HepG2 (cell line): ENCODE measurements around the gene SMAP2. TPM values are rescaled to one million over a fixed set of nuclear protein-coding genes. Genes with fewer than 3 reads are reported as not detected.

Experiments
- ATAC-seq: fragments of 200-7000 bp; cut with Tn5 transposase; 3 replicates; pipeline ENCODE4 v1.9.1; 2020; ENCODE audit warnings: mild to moderate bottlenecking, moderate library complexity
- BruUV-seq: library from RNA; stranded (reverse); fragments of 400-500 nt; replicated peaks from 2 replicates; lab custom pipeline; 2021; lab: Mats Ljungman, UMichigan
- CTCF ChIA-PET: fragments of 300-600 bp; formaldehyde crosslinking; extraction: SDS; loops from one replicate; lab custom pipeline; 2021; ENCODE audit warnings: low total read pairs, inconsistent platforms, low intra/inter-chr PET ratio; lab: Yijun Ruan, JAX
- POLR2A ChIA-PET: fragments of 350-600 bp; sonication (Branson Sonifier 250); formaldehyde crosslinking; loops from one replicate; lab custom pipeline; 2020; ENCODE audit warnings: antibody characterized with exemption, inconsistent platforms; lab: Yijun Ruan, JAX
- DNase-seq: peaks from one replicate; pipeline ENCODE4 v3.0.0-alpha.2; 2015; ENCODE audit warnings: low spot score
- FAIRE-seq: peaks from 3 replicates; lab custom pipeline; 2011; peaks lifted over from hg19 to GRCh38; lab: Jason Lieb, UNC
- H2AFZ ChIP-seq: one replicate; pipeline ENCODE4 v1.6.1; 2011; ENCODE audit warnings: low read length, inconsistent platforms
- H3K27ac ChIP-seq: fragments of 300-600 bp; 3 replicates; pipeline ENCODE4 v1.8.0; 2011; ENCODE audit warnings: mixed run types, mild to moderate bottlenecking, mixed read lengths, low read length, inconsistent platforms; ENCODE audit not compliant: insufficient read depth; ENCODE audit errors: extremely low read length
- H3K27me3 ChIP-seq, 2 experiments: fragments of 200-600 bp in 1 of 2; 2 replicates in 1 of 2; 3 replicates in 1 of 2; pipeline versions ENCODE4 v1.6.0 to v1.8.0; 2011; ENCODE audit warnings: low read length in 2 of 2, mild to moderate bottlenecking in 2 of 2, moderate library complexity in 2 of 2, inconsistent platforms in 1 of 2; ENCODE audit not compliant: insufficient read depth in 2 of 2, control insufficient read depth in 1 of 2
- H3K36me3 ChIP-seq, 2 experiments: fragments of 200-600 bp in 1 of 2; replicated peaks in 1 of 2; 2 replicates in 1 of 2; 3 replicates in 1 of 2; pipeline versions ENCODE4 v1.5.1 to v1.8.0; 2011; ENCODE audit warnings: low read length in 2 of 2, inconsistent platforms in 1 of 2; ENCODE audit not compliant: insufficient read depth in 2 of 2, control insufficient read depth in 1 of 2
- H3K4me1 ChIP-seq: 2 replicates; pipeline ENCODE4 v1.5.1; 2012; ENCODE audit warnings: low read length, inconsistent platforms; ENCODE audit not compliant: insufficient read depth
- H3K4me2 ChIP-seq: 2 replicates; pipeline ENCODE4 v1.6.0; 2011; ENCODE audit warnings: low read depth, low read length, inconsistent platforms
- H3K4me3 ChIP-seq, 3 experiments: fragments of 200-600 bp in 1 of 3; sonication (generic), shearing (Covaris generic) in 1 of 3; replicated peaks in 1 of 3; 2 replicates each; pipeline ENCODE4 v1.5.1; 2011 to 2016; ENCODE audit warnings: low read length in 3 of 3, inconsistent platforms in 2 of 3, low read depth in 2 of 3, mild to moderate bottlenecking in 2 of 3, control low read depth in 1 of 3, mixed read lengths in 1 of 3; ENCODE audit not compliant: insufficient read depth in 1 of 3
- H3K79me2 ChIP-seq: one replicate; pipeline ENCODE4 v1.6.1; 2011; ENCODE audit warnings: low read length, inconsistent platforms; ENCODE audit not compliant: insufficient read depth
- H3K9ac ChIP-seq: 2 replicates; pipeline ENCODE4 v1.6.0; 2011; ENCODE audit warnings: mild to moderate bottlenecking, low read depth, low read length, inconsistent platforms; ENCODE audit not compliant: insufficient read depth
- H3K9me3 ChIP-seq: 2 replicates; pipeline ENCODE4 v1.5.1; 2012; ENCODE audit warnings: mild to moderate bottlenecking, low read length
- H4K20me1 ChIP-seq: 2 replicates; pipeline ENCODE4 v1.6.0; 2011; ENCODE audit warnings: inconsistent platforms, mild to moderate bottlenecking, low read length, moderate library complexity; ENCODE audit not compliant: insufficient read depth
- EZH2 ChIP-seq: conservative IDR thresholded peaks from 2 replicates; pipeline ENCODE4 v1.6.1; 2012; ENCODE audit warnings: mild to moderate bottlenecking, low read depth, low read length, moderate library complexity
- FOXA3 ChIP-seq: IDR thresholded peaks from 2 replicates; pipeline ENCODE4 v1.6.1; 2016; ENCODE audit warnings: missing genetic modification reagents, missing compliant biosample characterization
- MED1 ChIP-seq: sonication (generic); formaldehyde crosslinking; IDR thresholded peaks from 2 replicates; pipeline ENCODE4 v1.4.0; 2020; ENCODE audit warnings: missing genetic modification reagents
- NRL ChIP-seq: sonication (generic); formaldehyde crosslinking; IDR thresholded peaks from 2 replicates; pipeline ENCODE4 v1.5.0; 2020; ENCODE audit warnings: missing genetic modification reagents, mild to moderate bottlenecking, moderate library complexity, borderline replicate concordance
- ZFP90 ChIP-seq: sonication (generic); formaldehyde crosslinking; IDR thresholded peaks from 2 replicates; pipeline ENCODE4 v1.8.0; 2022; ENCODE audit warnings: missing genetic modification reagents, mild to moderate bottlenecking, inconsistent platforms, borderline replicate concordance
- ZNF431 ChIP-seq: sonication (generic); formaldehyde crosslinking; IDR thresholded peaks from 2 replicates; pipeline ENCODE4 v1.9.0; 2022; ENCODE audit warnings: missing genetic modification reagents, low read depth, mild to moderate bottlenecking, borderline replicate concordance
- ZNF850 ChIP-seq: sonication (generic); formaldehyde crosslinking; conservative IDR thresholded peaks from 2 replicates; pipeline ENCODE4 v1.9.0; 2021; ENCODE audit warnings: mild to moderate bottlenecking, missing genetic modification reagents
- ZSCAN25 ChIP-seq: sonication (generic); formaldehyde crosslinking; IDR thresholded peaks from 2 replicates; pipeline ENCODE4 v1.8.0; 2022; ENCODE audit warnings: mild to moderate bottlenecking, missing genetic modification reagents
- WGBS: methylation state at CpG from one replicate; pipeline ENCODE4 v1.1.6; 2017; ENCODE audit warnings: low lambda C conversion rate; 5-methylcytosine and 5-hydroxymethylcytosine counted together
- in situ Hi-C: cut with HindIII; loops from 2 replicates; pipeline ENCODE4 v1.10.0; 2017; ENCODE audit warnings: low pct_unique_long_range_greater_than_20kb; ENCODE audit not compliant: extremely low pct_ligation_motif_present
- intact Hi-C: fragments of 100-400 bp; cut with micrococcal nuclease; formaldehyde crosslinking; loops from one replicate; pipeline ENCODE4 v1.10.0; 2022; ENCODE audit not compliant: unreplicated experiment
- polyA plus RNA-seq, 8 experiments: library from polyadenylated mRNA; depleted of rRNA in 3 of 8; stranded (reverse) in 7 of 8; unstranded in 1 of 8; fragments of >200 nt; fragmentation: Illumina TruSeq in 4 of 8; extraction: Trizol in 4 of 8; gene quantifications; 2 replicates each; pipeline versions ENCODE4 v1.2.1 to v1.2.3, GENCODE V29; 2011 to 2016; ENCODE audit warnings: low read depth in 4 of 8, missing spikeins in 1 of 8, mixed read lengths in 1 of 8; ENCODE audit not compliant: insufficient read depth in 1 of 8
- total RNA-seq, 5 experiments: library from RNA; depleted of rRNA; stranded (reverse); fragments of >200 nt; fragmentation: Illumina TruSeq; extraction: Trizol; gene quantifications; 2 replicates each; pipeline ENCODE4 v1.2.3, GENCODE V29; 2016; ENCODE audit warnings: low read depth in 1 of 5
- TF ChIP-seq, protein P1 (sequence below): IDR thresholded peaks from 2 replicates; pipeline ENCODE4 v1.6.1; 2012; ENCODE audit warnings: low read depth, low read length, improper control_type of control experiment
- TF ChIP-seq, protein P2 (sequence below): sonication (generic); formaldehyde crosslinking; IDR thresholded peaks from 2 replicates; pipeline ENCODE4 v1.4.0; 2020; ENCODE audit warnings: mild to moderate bottlenecking, missing genetic modification reagents
- TF ChIP-seq, protein P3 (sequence below): IDR thresholded peaks from 2 replicates; pipeline ENCODE4 v1.6.1; 2016; ENCODE audit warnings: low read depth, borderline replicate concordance
- TF ChIP-seq, protein P4 (sequence below): sonication (generic); formaldehyde crosslinking; IDR thresholded peaks from 2 replicates; pipeline ENCODE4 v1.4.0; 2020; ENCODE audit warnings: missing genetic modification reagents

Gene SMAP2
- total and polyA plus RNA-seq, 2 of the 13 experiments (the other 11 are each of a cell fraction or from before 2014, with no cell fraction given), result 19.0 to 22.3 TPM

DNA sequence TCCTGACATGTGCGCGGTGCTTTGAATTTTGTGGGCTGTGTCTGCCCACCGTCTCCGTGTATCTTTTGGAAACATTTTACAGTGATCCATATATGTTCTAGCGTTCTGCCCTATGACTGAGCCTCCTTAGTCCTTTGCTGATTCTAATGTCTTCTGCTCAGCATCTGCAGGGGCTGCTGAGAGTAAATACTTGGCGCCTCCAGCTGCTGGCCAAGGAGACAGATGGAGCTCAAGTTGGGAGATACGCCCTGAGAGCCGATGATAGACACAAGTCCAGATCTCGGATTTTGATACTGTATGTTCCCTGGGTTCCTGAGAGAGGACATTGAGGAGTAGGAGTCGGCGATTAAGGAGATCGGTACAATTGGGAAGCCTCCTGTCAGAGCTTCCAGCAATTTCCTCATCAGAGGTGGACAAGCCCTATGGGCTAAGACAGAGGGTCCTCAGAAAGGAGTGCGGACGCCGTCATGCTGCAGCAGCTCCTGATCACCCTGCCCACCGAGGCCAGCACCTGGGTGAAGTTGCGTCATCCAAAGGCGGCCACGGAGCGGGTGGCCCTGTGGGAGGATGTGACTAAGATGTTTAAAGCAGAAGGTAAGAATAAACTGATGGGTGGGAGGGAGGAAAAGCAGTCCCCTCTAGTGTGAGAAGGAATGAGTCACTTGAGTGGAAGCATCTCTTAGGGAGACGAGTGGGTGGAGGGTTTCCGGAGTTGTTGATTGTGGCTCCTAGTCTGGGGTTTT, 77.1 kb downstream of the SMAP2 start:
- POLR2A ChIA-PET, result interaction anchor here (0.6 to 1.7 kb wide), 15 partner anchors 12 to 241 kb away, joined by 3 to 21 read pairs (median 5); partner anchors contain the start of genes EXO5, NFYC, ZFP69 and ZNF684
- TF ChIP-seq, protein P1, sequence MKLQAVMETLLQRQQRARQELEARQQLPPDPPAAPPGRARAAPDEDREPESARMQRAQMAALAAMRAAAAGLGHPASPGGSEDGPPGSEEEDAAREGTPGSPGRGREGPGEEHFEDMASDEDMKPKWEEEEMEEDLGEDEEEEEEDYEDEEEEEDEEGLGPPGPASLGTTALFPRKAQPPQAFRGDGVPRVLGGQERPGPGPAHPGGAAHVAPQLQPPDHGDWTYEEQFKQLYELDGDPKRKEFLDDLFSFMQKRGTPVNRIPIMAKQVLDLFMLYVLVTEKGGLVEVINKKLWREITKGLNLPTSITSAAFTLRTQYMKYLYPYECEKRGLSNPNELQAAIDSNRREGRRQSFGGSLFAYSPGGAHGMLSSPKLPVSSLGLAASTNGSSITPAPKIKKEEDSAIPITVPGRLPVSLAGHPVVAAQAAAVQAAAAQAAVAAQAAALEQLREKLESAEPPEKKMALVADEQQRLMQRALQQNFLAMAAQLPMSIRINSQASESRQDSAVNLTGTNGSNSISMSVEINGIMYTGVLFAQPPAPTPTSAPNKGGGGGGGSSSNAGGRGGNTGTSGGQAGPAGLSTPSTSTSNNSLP, result no peak; the same call in 1 of the 2 replicates
- TF ChIP-seq, protein P2, sequence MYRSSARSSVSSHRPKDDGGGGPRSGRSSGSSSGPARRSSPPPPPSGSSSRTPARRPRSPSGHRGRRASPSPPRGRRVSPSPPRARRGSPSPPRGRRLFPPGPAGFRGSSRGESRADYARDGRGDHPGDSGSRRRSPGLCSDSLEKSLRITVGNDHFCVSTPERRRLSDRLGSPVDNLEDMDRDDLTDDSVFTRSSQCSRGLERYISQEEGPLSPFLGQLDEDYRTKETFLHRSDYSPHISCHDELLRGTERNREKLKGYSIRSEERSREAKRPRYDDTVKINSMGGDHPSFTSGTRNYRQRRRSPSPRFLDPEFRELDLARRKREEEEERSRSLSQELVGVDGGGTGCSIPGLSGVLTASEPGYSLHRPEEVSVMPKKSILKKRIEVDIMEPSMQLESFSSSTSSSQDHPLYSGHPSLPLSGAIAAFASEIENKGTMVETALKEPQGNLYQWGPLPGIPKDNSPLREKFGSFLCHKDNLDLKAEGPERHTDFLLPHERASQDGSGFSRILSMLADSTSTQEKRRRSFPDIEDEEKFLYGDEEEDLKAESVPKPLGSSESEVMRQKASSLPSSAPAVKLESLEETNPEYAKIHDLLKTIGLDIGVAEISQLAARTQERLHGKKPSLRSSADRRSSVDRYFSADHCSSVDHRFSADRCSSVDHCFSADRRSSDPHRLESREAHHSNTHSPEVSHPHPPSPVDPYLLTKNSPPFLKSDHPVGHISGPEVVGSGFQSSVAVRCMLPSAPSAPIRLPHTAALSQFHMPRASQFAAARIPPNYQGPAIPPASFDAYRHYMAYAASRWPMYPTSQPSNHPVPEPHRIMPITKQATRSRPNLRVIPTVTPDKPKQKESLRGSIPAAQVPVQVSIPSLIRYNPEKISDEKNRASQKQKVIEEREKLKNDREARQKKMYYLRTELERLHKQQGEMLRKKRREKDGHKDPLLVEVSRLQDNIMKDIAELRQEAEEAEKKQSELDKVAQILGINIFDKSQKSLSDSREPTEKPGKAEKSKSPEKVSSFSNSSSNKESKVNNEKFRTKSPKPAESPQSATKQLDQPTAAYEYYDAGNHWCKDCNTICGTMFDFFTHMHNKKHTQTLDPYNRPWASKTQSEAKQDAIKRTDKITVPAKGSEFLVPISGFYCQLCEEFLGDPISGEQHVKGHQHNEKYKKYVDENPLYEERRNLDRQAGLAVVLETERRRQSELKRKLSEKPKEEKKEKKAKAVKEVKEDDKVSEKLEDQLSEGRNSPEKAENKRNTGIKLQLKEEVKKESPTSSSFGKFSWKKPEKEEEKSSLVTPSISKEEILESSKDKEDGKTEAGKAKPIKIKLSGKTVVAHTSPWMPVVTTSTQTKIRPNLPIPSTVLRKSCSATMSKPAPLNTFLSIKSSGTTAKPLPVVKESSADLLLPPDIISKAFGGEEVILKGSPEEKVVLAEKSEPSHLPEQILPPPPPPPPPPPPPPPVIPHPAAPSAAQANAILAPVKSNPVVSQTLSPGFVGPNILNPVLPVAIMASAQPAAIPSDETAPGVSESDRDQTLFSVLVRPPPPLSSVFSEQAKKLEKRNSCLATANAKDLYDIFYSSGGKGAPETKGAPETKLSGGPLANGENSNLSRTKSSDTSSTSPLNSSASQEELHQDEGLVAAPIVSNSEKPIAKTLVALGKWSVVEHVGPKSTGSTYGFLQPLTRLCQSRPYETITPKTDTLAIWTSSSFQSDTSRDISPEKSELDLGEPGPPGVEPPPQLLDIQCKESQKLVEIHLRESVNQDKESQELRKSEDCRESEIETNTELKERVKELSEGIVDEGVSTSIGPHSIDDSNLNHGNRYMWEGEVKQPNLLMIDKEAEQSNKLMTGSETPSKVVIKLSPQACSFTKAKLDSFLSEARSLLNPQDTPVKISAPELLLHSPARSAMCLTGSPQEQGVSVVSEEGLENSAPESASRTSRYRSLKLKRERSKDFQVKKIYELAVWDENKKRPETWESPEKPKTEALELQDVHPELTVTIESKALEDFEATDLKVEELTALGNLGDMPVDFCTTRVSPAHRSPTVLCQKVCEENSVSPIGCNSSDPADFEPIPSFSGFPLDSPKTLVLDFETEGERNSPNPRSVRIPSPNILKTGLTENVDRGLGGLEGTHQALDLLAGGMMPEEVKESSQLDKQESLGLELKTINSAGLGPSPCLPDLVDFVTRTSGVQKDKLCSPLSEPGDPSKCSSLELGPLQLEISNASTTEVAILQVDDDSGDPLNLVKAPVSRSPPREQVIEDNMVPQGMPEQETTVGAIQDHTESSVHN, result 0 out of 2 replicates have a peak, but pooled peaks have one; percentile 45
- TF ChIP-seq ZNF431 (CRISPR knock-in tag) (no peak), FOXA3 (CRISPR knock-in tag) (no peak), EZH2 (no peak), ZNF850 (CRISPR knock-in tag) (no peak), ZSCAN25 (CRISPR knock-in tag) (no peak), MED1 (CRISPR knock-in tag) (no peak; the same call in 1 of the 2 replicates), NRL (CRISPR knock-in tag) (0 out of 2 replicates have a peak, but pooled peaks have one; percentile 43), ZFP90 (CRISPR knock-in tag) (no peak)
- TF ChIP-seq, protein P3, sequence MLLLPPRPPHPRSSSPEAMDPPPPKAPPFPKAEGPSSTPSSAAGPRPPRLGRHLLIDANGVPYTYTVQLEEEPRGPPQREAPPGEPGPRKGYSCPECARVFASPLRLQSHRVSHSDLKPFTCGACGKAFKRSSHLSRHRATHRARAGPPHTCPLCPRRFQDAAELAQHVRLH (CRISPR knock-in tag), result no peak
- TF ChIP-seq, protein P4, sequence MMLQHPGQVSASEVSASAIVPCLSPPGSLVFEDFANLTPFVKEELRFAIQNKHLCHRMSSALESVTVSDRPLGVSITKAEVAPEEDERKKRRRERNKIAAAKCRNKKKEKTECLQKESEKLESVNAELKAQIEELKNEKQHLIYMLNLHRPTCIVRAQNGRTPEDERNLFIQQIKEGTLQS (CRISPR knock-in tag), result peak; percentile 90

More for the DNA sequence above, 77.1 kb downstream of the SMAP2 start:
- peak; percentile 61 for ATAC-seq
- intact Hi-C loops, result loop anchor here (2.0 kb wide), 1 partner anchor 30 kb away; no protein-coding TSS in a partner anchor
- peak overlapping the region; percentile 78 for H3K4me2 ChIP-seq
- FAIRE-seq, result no peak
- peaks cover 23% of the 10 kb centered on the region for H3K9me3 ChIP-seq
- DNase-seq, result peak; percentile 5
- in situ Hi-C loops, result no loop called here
- peaks cover 3 to 22% of the 10 kb centered on the region in 2 experiments; a peak in 2 of 5 replicates for H3K36me3 ChIP-seq
- under 1% methylated on average over 21 of the region's 22 CpGs for WGBS
- H3K9ac ChIP-seq, result peak overlapping the region; percentile 83
- CTCF ChIA-PET, result no interaction called here
- peaks cover 20% of the 10 kb centered on the region for H3K79me2 ChIP-seq
- BruUV-seq, result TSS peak; percentile 68
- H3K27me3 ChIP-seq, result no peaks in the 10 kb centered on the region; a peak in 2 of 5 replicates
- peak overlapping the region; percentile 78 for H3K27ac ChIP-seq
- H4K20me1 ChIP-seq, result no peaks in the 10 kb centered on the region
- peak overlapping the region; percentile 52 for H2AFZ ChIP-seq
- H3K4me3 ChIP-seq, result peak overlapping the region; percentile 73 to 87 (median 86)
- H3K4me1 ChIP-seq, result peaks cover 26% of the 10 kb centered on the region
